ENCODE data around the gene ADRM1.

The ADRM1 gene, protein sequence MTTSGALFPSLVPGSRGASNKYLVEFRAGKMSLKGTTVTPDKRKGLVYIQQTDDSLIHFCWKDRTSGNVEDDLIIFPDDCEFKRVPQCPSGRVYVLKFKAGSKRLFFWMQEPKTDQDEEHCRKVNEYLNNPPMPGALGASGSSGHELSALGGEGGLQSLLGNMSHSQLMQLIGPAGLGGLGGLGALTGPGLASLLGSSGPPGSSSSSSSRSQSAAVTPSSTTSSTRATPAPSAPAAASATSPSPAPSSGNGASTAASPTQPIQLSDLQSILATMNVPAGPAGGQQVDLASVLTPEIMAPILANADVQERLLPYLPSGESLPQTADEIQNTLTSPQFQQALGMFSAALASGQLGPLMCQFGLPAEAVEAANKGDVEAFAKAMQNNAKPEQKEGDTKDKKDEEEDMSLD

DNA sequence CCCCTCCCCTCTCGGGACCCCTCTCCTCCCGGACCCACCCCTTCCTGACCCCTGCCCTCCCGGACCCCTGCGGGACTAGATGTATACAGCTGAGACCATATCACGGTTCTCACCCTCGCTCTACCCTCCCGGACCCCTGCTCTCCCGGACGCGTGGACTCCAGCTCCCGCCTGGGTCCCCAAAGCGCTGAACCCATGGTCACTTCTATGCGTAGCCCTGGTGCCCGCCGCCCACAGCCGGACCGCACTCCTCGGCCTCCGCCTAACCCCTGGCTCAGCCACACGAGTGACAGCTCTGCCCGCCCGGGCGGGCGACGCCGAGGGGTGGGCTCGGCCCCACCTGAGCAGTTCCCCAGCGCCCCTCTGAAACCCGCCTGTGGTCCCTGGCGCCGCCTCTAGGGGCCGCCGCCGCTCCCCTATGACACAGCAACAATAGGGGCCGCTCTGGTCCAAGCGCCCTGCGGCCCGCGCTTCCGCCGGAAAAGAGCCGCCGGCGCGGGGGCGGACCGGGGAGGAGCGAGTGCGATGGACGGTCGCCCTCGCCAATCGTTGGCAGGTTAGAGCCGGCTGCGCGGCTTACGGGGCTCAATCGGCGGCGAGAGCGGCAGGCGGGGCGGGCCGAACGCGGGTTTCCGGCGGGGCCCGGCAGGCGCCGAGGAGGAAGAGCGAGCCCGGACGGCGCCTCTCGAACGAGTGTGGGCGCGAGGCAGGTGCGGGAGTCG lies at the start of gene ADRM1:
TSS of gene ADRM1 (plus strand) at position 657 of the 721 bp plus-strand sequence. CDS start 572 bp downstream, outside the sequence.
- peak; percentile 100 for DNase-seq (ENCODE audit: low spot score)

DNA sequence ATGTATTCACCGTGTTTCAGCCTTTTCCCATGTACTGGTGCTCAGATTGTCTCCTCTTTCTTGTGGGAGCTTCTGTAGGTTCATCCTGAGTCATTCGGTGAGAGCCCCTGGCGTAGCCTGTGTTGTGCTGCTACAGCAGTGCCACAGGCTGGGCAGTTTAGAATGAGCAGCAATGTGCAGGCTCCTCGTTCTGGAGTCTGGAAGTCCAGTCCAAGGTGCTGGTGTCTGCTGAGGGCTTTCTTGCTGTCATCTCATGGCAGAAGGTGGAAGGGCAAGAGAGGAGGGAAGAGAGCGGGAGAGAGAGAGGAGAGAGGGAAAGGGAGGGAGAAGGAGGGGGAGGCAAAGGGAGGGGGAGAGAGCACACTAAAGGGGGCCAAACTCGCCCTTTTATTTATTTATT lies 49.4 kb upstream of the ADRM1 start:
- DNase-seq (ENCODE audit: low spot score), result no peak

DNA sequence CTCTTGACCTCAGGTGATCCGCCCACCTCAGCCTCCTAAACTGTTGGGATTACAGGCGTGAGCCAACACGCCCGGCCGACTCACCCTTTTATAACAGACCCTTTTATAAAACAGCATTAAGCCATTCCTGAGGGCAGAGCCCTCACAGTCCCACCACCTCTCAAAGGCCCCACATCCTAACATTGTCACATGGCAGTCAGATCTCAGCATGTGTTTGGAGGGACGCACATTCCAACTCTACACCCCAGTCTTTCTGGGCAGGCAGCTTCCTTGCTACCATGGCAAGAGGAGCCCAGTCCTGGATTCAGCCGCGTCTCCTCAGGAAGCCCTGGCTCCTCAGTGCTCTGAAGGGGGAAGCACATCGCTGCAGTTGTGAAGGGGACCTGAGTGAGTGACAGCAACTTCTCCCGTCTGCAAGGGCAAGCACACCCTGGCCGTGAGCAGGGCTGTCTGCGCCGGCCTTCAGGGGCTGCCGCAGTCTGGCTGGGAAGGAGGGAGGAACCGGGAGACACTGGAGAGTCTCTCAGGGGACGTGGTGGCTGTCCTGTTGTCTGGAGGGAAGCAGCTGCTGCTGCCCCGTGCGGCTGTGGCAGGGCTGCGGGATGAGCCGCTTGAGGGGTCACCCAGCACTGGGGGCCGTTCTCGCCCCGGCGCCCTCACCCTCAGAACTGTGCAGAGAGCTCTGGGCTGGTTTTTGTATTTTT lies 48.6 kb upstream of the ADRM1 start:
- DNase-seq (ENCODE audit: low spot score), result no peak

DNA sequence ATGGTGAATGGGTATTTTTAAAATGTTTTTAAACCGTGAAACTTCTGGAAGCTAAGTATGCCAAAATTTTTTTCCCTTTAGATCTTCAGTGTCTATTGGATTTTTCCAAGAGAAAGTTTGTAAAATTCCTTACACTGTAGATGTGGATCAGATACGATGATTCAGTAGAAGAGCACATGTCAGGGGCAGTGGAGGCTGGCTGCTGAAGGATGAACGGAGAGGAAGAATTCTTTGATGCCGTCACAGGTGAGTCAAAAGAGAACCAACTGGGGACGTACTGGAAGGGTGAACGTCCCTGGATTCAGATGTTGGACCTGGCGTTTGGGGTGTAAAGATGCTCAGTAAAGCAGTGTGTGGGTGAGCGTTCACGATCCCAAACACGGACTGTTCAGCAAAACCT lies 46.8 kb upstream of the ADRM1 start:
- DNase-seq (ENCODE audit: low spot score), result no peak

DNA sequence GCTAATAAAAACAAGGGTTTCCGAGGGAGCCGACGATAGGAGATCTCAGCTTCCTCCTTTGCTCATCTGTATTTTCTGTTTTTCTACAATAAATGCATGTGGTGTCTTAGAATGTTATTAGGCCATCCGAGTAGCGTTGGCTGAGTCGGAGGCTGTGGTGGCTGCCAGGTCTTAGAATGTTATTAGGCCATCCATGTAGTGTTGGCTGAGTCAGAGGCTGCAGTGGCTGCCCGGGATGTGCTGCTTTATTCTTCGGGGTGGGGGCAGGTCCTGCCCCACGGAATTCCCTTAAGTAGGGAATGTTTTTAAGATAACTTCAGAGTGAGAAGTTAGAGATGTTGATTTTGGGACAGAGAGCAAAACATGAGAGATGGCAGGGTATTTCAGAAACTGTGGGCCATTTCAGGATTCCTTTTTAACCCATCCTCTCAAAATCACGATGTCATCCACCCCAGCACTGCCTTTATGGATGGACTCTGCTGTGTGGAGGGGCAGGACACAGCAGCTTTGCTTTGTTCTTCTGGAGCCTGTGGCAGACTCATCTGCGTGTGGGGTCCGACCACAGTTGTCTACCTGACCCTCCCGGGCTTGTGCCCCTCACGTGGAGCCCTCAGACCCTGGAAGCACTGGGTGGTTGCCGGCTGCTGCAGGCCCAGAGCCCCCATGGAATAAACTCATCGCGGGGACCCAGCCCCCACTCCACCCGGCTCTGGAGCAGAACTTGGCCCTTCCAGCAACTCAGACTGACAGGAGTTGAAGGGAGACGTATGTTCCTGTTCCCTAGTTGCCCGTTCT lies 44.1 kb upstream of the ADRM1 start:
- peak; percentile 91 for DNase-seq (ENCODE audit: low spot score)

DNA sequence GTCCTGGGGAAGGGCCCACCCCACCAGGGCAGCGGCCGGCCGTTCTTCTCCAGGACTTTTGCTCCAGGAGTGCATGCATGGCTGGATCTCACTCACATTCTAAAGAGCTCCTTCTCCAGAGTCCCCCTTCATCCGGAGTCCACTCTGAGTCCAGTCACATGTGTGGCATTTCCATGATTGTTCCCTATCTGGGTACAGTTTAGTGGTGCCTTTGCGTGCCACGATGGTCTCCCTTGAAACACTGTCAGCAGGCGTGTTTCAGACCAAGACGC lies 43.6 kb upstream of the ADRM1 start:
- no peak for DNase-seq (ENCODE audit: low spot score)

DNA sequence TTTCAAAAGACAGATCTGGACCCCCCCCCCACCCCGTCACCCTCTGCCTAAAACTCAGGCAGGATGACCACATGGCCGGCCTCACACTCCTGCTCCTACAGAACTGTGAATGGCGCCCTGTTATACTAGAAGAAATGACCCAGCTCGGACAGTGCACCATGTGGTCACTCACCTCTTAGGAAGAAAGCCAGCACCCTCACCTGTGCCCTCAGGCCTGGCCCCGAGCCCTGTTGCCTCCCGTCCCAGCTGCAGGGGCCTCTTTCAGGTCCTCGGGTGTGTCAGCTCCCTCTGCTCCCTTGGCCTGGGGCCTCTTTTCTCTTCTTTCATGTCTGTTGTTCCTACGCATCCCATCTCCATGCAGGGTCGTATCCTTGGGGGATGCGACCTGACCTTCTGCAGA lies 40.7 kb upstream of the ADRM1 start:
- DNase-seq (ENCODE audit: low spot score), result no peak

DNA sequence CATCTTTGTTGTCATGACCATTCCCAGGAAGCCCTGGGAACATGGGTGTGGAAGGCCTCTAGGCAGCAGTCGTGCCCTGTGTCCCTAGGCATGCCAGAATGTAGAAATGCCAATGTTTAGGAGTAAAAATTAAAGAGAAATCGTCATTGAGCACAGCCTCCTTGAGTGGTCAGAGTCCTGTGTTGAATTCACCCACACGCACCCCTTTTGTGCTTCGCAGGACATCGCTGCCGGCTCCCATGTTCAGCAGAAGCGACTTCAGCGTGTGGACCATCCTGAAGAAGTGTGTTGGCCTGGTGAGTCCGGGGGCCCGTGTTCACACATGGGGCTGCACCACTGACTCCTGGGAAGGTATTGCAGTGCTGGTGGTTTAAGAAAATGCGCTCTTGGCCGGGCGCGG lies 39.4 kb upstream of the ADRM1 start:
- no peak for DNase-seq (ENCODE audit: low spot score)

DNA sequence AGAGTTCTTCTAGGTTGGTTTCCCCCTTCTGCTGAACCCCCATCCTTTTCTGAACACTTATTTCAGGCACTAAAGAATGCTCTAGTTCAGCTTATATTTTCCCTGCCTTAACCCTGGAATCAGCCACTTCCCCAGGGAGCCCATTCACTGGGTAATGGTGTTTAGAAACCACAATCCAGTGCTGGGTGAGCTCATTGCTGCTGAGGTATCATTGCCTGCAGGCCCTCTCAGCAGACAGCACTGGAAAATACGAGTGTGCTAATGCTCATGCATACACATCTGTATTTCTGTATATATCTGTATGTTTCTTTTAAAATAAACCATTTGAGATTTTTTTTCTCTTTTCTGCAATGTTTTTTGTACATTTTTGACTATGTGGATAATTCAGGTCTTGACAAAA lies 37.4 kb upstream of the ADRM1 start:
- DNase-seq (ENCODE audit: low spot score), result no peak

DNA sequence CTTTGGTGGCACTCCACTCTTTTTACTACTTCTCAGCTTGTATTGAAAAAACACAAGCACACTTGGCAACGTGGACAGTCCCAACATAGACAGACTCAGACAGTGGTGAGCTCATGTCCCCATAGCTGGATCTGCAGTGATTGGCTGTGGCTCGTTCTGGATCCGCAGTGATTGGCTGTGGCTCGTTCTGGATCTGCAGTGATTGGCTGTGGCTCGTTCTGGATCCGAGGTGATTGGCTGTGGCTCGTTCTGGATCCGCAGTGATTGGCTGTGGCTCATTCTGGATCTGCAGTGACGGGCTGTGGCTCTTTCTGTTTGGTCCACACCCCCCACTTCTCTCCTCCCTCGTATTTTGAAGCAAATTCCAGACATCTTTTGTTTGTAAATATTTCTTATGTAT lies 36.5 kb upstream of the ADRM1 start:
- no peak for DNase-seq (ENCODE audit: low spot score)

DNA sequence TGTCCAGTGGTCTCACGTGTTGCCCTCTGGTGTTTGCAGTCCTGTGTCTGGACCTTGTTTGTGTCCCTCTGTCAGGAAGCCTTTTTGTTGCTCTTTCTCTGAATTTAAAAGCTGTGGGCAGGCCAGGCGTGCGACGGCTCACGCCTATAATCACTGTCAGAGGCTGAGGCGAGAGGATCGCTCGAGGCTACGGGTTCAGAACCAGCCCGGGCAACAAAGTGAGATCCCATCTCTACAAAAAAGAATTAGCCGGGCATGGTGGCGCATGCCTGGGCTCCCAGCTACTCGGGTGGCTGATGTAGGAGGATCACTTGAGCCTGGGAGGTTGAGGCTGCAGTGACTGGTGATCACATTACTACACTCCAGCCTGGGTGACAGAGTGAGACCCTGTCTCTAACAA lies 35.9 kb upstream of the ADRM1 start:
- no peak for DNase-seq (ENCODE audit: low spot score)

DNA sequence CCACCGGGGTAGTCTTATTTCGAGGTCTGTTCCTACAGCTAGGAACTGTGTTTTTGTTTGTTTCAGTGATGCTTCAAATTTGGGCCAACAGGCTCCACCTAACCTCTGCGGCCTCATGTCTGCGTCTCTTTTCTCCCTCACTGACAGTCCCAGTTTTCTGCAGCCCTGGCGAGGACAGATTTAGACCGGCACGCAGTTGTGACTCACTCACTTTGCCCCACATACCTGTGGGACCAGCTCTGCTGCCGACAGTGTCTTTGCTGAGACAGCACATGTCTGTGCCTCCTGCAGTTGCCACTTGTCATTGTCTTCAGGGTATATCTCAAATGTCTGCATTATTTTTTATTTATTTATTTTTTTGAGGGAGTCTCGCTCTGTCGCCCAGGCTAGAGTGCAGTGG lies 35.3 kb upstream of the ADRM1 start:
- no peak for DNase-seq (ENCODE audit: low spot score)

DNA sequence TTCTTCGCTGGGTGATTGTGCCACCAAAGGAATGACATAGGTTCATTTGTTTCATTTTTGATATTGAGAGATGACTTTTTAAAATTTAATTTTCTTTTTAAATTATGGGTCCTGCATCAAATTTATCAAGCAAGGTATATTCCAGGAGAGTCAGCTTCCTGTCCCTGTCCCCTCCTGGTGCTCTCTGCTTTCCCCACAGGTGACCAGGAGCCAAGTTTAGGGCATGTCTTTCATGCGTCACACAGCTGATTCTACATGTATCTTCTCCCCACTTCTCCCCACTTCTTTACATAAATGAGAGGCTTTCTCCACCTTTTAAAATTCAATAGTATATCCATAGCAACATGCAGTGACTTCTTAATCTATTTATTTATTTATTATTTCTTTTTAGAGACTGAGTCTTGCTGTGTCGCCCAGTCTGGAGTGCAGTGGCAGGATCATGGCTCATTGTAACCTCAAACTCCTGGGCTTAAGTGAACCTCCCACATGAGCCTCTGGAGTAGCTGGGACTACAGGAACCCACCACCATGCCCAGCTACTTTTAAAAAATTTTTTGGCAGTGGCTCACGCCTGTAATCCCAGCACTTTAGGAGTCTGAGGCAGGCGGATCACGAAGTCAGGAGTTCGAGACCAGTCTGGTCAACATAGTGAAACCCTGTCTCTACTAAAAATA lies 34.4 kb upstream of the ADRM1 start:
- no peak for DNase-seq (ENCODE audit: low spot score)

DNA sequence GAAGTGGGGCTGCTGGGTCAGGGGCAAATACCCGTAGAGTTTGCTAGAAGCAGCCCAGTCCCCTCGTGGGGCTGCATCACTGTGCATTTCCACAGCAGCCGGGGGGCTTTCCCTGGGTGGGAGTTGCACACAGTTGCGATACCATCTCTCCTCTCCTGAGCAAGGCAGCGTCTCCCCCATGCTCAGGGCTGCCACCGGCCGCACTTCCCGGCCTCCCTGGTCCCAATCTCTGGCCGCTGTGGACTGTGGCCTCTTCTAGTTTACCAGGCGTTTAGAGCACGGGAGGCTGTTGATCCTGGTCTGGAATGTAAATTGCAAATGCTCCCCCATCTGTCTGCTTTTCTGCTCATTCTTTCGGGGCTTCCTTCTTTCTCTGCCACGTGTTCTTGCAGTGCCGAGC lies 33.4 kb upstream of the ADRM1 start:
- no peak for DNase-seq (ENCODE audit: low spot score)

DNA sequence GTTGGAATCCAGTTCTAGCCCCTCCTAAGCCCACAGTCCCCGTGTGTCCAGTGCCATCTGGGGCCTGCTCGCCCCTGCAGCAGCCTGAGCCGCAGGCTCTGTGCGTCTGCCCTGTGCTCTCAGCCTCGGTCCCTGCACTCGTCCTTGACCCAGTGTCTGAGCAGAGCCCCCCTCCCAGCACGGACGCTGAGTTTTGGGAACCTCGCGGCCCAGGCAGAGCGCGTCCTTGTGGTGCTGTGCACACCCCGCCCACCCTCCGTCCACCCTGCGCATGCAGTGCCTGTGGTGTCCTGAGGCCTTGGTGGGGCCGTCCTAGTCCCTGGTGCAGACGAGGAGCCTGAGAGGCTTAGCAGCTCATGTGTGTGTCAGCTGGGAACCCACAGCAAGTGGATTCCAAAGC lies 32.9 kb upstream of the ADRM1 start:
- no peak for DNase-seq (ENCODE audit: low spot score)

DNA sequence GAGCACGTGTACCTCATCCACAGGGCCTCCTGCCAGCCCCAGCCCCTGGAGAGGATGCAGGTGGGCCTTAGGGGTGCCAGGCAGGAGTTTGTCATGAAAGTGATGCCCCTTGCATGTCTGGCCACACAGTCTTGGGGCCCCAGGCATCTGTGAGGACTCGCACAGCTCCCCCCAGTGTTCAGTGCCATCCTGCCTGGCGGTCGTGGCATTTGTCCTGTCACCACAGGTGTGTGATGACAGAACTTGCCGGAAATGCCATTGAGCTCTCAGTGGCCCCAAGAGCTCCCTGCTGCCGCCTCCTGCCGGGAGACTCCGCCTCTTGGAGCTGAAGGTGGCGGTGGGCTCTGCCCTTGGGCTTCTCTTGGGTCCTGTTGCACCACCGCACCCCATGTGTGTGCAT lies 30.6 kb upstream of the ADRM1 start:
- DNase-seq (ENCODE audit: low spot score), result no peak

DNA sequence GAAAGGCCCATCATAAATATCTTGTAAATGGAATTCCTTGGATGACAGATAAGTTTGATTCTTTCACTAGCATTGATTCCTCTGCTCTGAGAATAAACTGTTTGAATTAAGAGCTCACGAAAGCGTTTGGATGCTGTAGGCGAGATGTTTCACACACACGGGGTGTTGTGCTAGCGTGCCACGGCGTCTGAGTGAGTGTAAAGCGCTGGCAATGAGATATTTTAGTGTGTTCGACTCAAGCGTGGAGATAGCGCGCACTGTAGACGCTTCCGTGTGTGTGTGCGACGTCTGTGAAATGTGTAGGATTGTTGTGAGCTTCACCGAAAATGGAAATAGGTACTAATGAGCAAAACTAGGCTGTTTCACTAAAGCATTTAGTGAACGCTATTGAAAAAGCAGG lies 29.4 kb upstream of the ADRM1 start:
- DNase-seq (ENCODE audit: low spot score), result no peak

DNA sequence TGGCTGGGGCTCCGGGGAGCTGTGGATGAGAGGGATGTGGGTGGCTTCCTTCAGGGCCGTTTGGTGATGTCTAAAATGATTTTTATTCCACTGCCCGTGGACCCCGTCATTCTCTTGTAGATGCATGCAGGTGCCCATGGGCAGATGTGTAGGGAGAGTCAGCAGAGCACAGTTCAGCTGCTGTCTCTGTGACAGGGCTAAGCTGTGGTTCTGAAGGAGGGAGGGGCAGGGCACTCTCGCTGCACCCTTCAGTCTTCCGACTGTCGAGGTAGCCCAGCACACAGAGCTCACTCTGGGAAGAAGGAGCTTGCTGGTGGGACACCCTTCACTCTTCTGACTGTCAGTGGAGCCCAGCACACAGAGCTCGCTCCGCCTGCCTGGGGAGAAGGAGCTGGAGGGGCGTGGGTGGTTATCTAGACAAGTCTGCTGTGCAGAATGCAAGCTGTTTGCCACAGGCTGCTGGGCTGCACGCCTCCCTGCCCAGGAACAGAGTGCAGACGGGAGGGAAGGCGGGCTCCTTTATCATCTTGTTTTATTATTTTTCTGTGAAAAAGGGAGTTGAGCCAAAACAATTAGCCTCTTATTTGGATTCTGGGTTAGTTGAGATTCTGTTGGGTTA lies 28.4 kb upstream of the ADRM1 start:
- no peak for DNase-seq (ENCODE audit: low spot score)

DNA sequence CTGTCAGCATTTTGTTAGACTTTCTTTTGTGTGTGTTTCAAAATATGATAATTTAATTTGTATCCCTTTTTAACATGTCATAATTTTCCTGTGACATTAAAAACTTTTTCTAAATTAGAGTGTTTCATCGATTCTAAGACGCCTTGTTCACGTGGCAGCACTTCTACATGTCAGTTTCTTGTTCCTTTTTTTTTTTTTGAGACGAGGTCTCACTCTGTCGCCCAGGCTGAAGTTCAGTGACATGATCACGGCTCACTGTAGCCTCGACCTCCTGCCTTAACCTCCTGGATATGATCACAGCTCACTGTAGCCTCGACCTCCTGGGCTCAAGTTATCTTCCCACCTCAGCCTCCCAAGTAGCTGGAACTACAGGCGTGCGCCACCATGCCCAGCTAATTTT lies 27.6 kb upstream of the ADRM1 start:
- DNase-seq (ENCODE audit: low spot score), result no peak

DNA sequence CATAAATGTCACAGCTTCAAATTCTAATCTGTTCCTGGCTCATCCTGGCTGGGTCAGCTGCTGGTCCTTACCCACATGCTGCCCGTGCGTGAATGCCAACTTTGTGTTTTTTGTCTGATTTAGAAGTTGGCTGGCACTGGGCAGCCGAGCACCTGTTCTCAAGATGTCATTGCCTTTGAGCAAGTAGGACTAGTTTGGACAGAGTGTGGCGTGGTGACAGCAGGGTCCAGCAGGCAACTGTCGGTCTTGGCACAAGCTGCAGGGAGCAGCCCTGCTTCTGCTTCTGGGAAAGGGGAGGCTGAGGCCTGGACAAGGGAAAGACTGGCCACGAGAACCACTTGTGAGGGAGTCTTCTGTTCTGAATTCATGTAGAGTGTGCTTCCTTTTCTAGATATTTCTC lies 26.4 kb upstream of the ADRM1 start:
- DNase-seq (ENCODE audit: low spot score), result no peak

DNA sequence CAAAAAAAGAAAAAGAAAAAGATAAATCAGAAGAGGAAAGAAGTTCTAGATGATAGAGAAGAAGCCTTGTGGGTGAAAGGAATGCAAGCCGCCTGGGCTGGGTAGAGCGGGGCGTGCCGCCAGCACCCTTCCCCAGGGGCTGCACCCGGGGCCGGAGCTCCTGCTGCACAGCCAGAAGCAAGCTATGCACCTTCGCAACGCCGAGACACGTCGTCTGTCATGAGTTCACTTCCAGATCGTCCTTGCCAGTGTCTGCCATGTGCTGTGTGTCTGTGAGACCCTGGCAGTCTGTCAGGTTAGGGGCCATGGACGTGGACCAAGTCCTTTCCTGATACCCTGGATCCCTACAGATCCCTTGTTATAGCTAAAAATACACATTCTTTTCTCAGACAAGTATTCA lies 25.5 kb upstream of the ADRM1 start:
- DNase-seq (ENCODE audit: low spot score), result no peak

DNA sequence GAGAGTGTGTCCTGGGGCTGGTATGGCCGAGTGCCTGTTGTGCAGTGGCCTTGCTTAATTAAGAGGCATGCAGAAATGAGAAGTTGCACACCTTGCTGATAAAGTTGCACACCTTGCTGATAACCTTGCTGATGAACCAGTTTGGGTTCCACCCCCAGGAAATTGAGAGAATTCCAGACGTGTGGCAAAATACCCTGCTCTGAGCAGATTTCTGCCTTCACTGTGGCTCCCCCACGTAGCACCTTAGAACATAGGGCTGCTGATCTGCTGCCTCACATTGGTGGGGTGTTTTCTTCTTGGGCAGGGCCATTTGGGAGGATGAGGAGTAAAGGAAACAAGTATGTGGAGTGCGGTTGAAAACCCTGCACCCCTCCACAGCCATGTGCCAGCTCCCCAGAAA lies 22.5 kb upstream of the ADRM1 start:
- no peak for DNase-seq (ENCODE audit: low spot score)
